LHCN-M2 (cell line): Measurements from ENCODE around the gene SMG1. TPM values are rescaled to one million over a fixed set of nuclear protein-coding genes. Genes with fewer than 3 reads are reported as not detected.
A peak's percentile ranks its signal among the peaks of the same experiment; 100 is the strongest.
"Not testable (repeated sequence)": the region's sequence is repeated elsewhere in the genome, so short reads cannot be mapped to it uniquely, and the experiment has no call there.

Experiments
- DNase-seq: peaks from one replicate; pipeline ENCODE4 v3.0.0-alpha.2; 2012; ENCODE audit warnings: low read depth
- total RNA-seq: library from RNA; depleted of rRNA; stranded (reverse); fragments of >200 nt; gene quantifications from 2 replicates; pipeline ENCODE4 v1.2.3, GENCODE V29; 2014; rRNA removed

The SMG1 gene
- total RNA-seq, 1 experiment from 2014 or later = 31.6 TPM

DNA sequence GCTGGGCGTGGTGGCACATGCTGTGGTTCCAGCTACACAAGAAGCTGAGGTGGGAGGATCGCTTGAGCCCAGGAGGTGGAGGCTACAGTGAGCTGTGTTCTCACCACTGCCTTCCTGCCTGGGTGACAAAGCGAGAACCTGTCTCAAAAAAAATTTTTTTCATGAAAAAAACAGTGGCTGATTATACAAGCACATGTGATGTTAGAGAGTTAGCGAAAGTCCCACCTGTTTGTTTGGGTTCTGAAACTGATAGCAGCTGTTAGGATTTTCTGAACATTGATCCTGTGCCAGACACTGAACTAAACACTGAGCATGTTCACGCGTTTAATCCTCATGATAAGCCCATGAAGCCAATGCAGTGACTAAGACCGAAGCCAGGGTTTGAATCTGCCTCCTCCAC lies 159.0 kb downstream of the SMG1 start:
- peak; percentile 26 for DNase-seq

GRCh38 chr16:18762713-18763112 lies 163.5 kb downstream of the SMG1 start:
- DNase-seq = not testable (repeated sequence)

DNA sequence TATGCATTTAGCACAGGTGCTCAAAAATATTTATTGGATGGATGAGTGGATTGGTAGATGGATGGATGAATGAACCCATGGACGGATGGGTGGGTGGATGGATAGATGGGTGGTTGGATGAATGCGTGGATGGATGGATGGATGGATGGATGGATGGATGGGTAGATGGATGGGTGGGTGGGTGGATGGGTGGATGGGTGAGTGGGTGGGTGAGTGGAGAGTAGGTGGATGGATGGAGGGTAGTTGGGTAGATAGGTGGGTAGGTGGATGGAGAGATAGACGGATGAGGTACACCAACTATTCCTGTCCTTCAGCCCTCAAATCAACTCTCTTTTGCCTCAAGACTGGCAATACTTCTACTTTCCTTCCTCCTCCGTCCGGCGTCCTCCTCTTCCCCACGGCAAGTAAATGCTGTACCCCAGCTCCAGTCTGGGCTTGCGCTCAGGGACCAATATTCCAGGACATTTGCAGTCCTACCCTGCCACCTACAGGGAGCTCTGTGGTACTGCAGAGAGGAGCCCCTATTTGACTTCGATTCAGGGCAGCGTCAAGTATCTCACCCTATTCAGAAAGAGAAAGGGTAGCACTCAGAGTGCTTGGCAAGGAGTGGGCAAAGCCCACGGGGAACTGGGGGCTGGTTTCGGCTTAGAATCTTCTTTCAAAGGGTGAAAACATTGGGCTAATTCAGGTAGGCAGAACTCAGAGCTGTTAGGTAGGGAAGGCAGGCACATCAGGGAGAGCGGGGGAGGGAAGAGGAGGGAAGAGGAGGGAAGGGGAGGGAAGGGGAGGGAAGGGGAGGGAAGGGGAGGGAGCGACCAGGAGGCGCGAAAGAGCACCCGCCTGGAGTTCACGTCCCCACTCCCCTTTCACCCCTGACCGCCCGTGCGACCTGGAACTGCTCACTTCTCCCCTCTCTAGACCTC lies 166.3 kb downstream of the SMG1 start:
- DNase-seq = not testable (repeated sequence)

DNA sequence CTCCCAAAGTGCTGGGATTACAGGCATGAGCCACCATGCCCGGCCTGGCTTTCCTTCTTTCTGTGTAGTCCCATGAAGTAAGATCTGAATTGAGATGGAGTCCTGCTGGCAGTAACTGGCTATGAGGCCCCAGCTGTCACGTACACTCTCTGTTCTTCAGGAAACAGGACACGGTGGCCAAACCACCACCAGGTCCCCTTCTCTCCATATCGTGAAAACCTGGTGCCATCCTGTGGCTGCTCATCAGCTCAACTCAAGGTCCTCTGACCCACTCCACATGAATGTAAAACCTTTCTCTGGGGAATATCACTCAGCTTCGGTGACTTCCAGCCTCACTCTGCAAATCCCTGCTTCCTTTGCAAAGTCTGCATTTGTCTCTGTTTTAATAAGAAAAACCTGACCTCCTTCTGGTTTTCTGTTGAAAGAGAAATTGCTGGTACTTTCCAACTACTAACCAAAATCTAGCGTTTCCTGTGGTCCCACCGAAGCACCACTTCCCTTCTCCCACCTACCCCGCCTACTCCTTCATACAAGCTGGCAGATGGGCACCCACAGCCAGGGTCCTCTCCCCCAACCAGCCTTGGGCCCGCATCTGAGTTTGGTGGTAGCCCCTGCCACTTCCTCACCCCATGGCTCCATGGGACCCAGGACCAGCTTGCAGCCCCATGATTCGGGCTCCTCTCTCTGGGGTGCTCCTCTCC lies 168.1 kb downstream of the SMG1 start:
- not testable (repeated sequence) for DNase-seq

GRCh38 chr16:18756639-18757038 lies 169.6 kb downstream of the SMG1 start:
- DNase-seq = not testable (repeated sequence)

Other genes with a start within 250 kb of the SMG1 start
- gene RPS15A, start 136.1 kb downstream of the SMG1 start, total RNA-seq = 1,782 and 1,861 TPM in 2 replicates
- gene ARL6IP1, start 124.9 kb downstream of the SMG1 start, total RNA-seq = 600 and 709 TPM in 2 replicates
- gene TMC7, start 57.5 kb upstream of the SMG1 start, total RNA-seq = 2.1 and 2.8 TPM in 2 replicates
- gene COQ7, start 141.2 kb upstream of the SMG1 start, total RNA-seq = 11.9 and 17.8 TPM in 2 replicates
- 37.9 and 42.3 TPM in 2 replicates for gene ITPRIPL2, start 187.6 kb upstream of the SMG1 start, total RNA-seq
- 0.45 TPM in 1 of 2 replicates, not detected in the other for gene SYT17, start 241.8 kb upstream of the SMG1 start, total RNA-seq